Lower leg skin (tissue), 3 donors: Measurements from ENCODE around the gene SLC22A3.

Experiments used
- POLR2A ChIP-seq, 2 donors: fragments of 450-650 bp; IDR thresholded peaks; one replicate each; pipeline ENCODE4 v1.6.1; 2016 to 2017; ENCODE audit warnings: antibody characterized with exemption in 2 of 2, mild to moderate bottlenecking in 1 of 2, moderate library complexity in 1 of 2
- TF ChIP-seq, protein P1 (sequence below), 3 donors: fragments of 450-650 bp; IDR thresholded peaks; one replicate each; pipeline ENCODE4 v1.5.1; 2016; ENCODE audit warnings: antibody characterized with exemption in 3 of 3, mild to moderate bottlenecking in 3 of 3, moderate library complexity in 2 of 3

DNA sequence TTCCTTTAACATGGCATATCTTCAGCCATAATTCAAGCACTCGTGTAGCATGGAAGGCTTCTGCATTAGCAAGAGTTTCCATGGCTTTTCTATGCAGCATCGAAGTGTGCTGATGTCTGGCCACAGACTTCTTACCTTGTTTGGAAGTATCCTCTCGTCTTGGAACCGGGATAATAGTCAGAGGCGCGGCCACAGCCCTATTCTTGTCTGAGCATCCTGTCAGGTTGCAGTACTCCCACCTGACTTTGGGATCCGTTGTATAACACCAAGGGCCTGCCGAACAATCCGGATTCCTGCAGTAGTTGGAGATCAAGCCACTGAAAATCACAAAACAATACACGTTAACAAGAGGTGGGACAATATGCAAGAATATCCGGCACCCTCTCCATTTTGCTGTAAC, 138.9 kb downstream of the SLC22A3 start:
- TF ChIP-seq, protein P1, sequence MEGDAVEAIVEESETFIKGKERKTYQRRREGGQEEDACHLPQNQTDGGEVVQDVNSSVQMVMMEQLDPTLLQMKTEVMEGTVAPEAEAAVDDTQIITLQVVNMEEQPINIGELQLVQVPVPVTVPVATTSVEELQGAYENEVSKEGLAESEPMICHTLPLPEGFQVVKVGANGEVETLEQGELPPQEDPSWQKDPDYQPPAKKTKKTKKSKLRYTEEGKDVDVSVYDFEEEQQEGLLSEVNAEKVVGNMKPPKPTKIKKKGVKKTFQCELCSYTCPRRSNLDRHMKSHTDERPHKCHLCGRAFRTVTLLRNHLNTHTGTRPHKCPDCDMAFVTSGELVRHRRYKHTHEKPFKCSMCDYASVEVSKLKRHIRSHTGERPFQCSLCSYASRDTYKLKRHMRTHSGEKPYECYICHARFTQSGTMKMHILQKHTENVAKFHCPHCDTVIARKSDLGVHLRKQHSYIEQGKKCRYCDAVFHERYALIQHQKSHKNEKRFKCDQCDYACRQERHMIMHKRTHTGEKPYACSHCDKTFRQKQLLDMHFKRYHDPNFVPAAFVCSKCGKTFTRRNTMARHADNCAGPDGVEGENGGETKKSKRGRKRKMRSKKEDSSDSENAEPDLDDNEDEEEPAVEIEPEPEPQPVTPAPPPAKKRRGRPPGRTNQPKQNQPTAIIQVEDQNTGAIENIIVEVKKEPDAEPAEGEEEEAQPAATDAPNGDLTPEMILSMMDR (IDR thresholded peaks at IDR 0.05), result no peak
- TF ChIP-seq POLR2A (IDR thresholded peaks at IDR 0.05), result no peak
